ENCODE data around the gene C6orf132.
A peak's percentile ranks its signal among the peaks of the same experiment; 100 is the strongest.
"Not testable (repeated sequence)": the region's sequence is repeated elsewhere in the genome, so short reads cannot be mapped to it uniquely, and the experiment has no call there.

The C6orf132 gene

GRCh38 chr6:42175860-42176259, 33.4 kb upstream of the C6orf132 start:
- Histone ChIP-seq H3K4me3 (replicated peaks; ENCODE audit: low read depth, low read length) (no peak overlapping the region), H3K27me3 (replicated peaks; ENCODE audit: control insufficient read depth, insufficient read depth, low read length) (no peaks in the 10 kb centered on the region; the same call in 1 of the 2 replicates), H3K36me3 (ENCODE audit: control insufficient read depth, insufficient read depth, low read length) (no peaks in the 10 kb centered on the region)
- TF ChIP-seq CTCF (IDR thresholded peaks at IDR 0.05; ENCODE audit: insufficient read depth, low read length, poor library complexity, severe bottlenecking), result peak; percentile 13
- DNase-seq (ENCODE audit: extremely low read depth, insufficient read length), result no peak

- no peak within 1 kb of the TSS for H3K4me3 ChIP-seq (replicated peaks; ENCODE audit: low read depth, low read length)
- no peaks in the 10 kb centered on the region; the same call in 1 of the 2 replicates for H3K27me3 ChIP-seq (replicated peaks; ENCODE audit: control insufficient read depth, insufficient read depth, low read length)
- H3K36me3 ChIP-seq (ENCODE audit: control insufficient read depth, insufficient read depth, low read length), result no peaks in the 10 kb centered on the region
- DNase-seq (ENCODE audit: extremely low read depth, insufficient read length), result no peak
- TF ChIP-seq CTCF (IDR thresholded peaks at IDR 0.05; ENCODE audit: insufficient read depth, low read length, poor library complexity, severe bottlenecking), result no peak
These were observed 30.7 kb upstream of the C6orf132 start, which contains the start of gene GUCA1A for GRCh38 chr6:42173101-42173500. Gene GUCA1A, plus strand, starts transcription at chr6:42173364. Its CDS starts 250 bp downstream, at chr6:42173614.

- DNase-seq (ENCODE audit: extremely low read depth, insufficient read length), result no peak
- Histone ChIP-seq H3K36me3 (ENCODE audit: control insufficient read depth, insufficient read depth, low read length) (no peaks in the 10 kb centered on the region), H3K4me3 (replicated peaks; ENCODE audit: low read depth, low read length) (no peak overlapping the region), H3K27me3 (replicated peaks; ENCODE audit: control insufficient read depth, insufficient read depth, low read length) (no peaks in the 10 kb centered on the region; the same call in 1 of the 2 replicates)
- no peak for TF ChIP-seq CTCF (IDR thresholded peaks at IDR 0.05; ENCODE audit: insufficient read depth, low read length, poor library complexity, severe bottlenecking)
These were observed 29.6 kb upstream of the C6orf132 start for GRCh38 chr6:42171813-42172581.

- DNase-seq (ENCODE audit: extremely low read depth, insufficient read length); H3K27me3 ChIP-seq (replicated peaks; ENCODE audit: control insufficient read depth, insufficient read depth, low read length); H3K36me3 ChIP-seq (ENCODE audit: control insufficient read depth, insufficient read depth, low read length); H3K4me3 ChIP-seq (replicated peaks; ENCODE audit: low read depth, low read length): not testable (repeated sequence)
These were observed 27.4 kb upstream of the C6orf132 start for GRCh38 chr6:42169780-42170179.

GRCh38 chr6:42168650-42169049, 26.2 kb upstream of the C6orf132 start:
- TF ChIP-seq CTCF (IDR thresholded peaks at IDR 0.05; ENCODE audit: insufficient read depth, low read length, poor library complexity, severe bottlenecking), result no peak
- Histone ChIP-seq H3K36me3 (ENCODE audit: control insufficient read depth, insufficient read depth, low read length) (no peaks in the 10 kb centered on the region), H3K4me3 (replicated peaks; ENCODE audit: low read depth, low read length) (no peak overlapping the region), H3K27me3 (replicated peaks; ENCODE audit: control insufficient read depth, insufficient read depth, low read length) (no peaks in the 10 kb centered on the region; the same call in 1 of the 2 replicates)
- DNase-seq (ENCODE audit: extremely low read depth, insufficient read length), result no peak

GRCh38 chr6:42166444-42167141, 24.2 kb upstream of the C6orf132 start:
- DNase-seq (ENCODE audit: extremely low read depth, insufficient read length), result no peak
- TF ChIP-seq CTCF (IDR thresholded peaks at IDR 0.05; ENCODE audit: insufficient read depth, low read length, poor library complexity, severe bottlenecking), result peak; percentile 87
- no peaks in the 10 kb centered on the region; the same call in 1 of the 2 replicates for H3K27me3 ChIP-seq (replicated peaks; ENCODE audit: control insufficient read depth, insufficient read depth, low read length)
- H3K36me3 ChIP-seq (ENCODE audit: control insufficient read depth, insufficient read depth, low read length), result no peaks in the 10 kb centered on the region
- no peak overlapping the region for H3K4me3 ChIP-seq (replicated peaks; ENCODE audit: low read depth, low read length)

Data from GM06990 (cell line).